Esophagus muscularis mucosa (tissue), 3 donors: ENCODE data around the gene KATNA1.

Source experiments
- POLR2A ChIP-seq: fragments of 450-650 bp; IDR thresholded peaks from one replicate; pipeline ENCODE4 v1.6.1; 2017; ENCODE audit warnings: antibody characterized with exemption, moderate library complexity, mild to moderate bottlenecking, low read depth
- POLR2AphosphoS5 ChIP-seq, 2 donors: sonication (generic); formaldehyde crosslinking; IDR thresholded peaks; one replicate each; pipeline ENCODE4 v1.6.1; 2017; ENCODE audit warnings: antibody characterized with exemption in 2 of 2
- TF ChIP-seq, protein P1 (sequence below), 3 experiments: fragments of 200-600 bp in 2 of 3; fragments of 450-650 bp in 1 of 3; sonication (generic) in 2 of 3; IDR thresholded peaks; one replicate each; pipeline ENCODE4 v1.5.1; 2017 to 2019; ENCODE audit warnings: antibody characterized with exemption in 3 of 3, mild to moderate bottlenecking in 2 of 3, moderate library complexity in 1 of 3

DNA sequence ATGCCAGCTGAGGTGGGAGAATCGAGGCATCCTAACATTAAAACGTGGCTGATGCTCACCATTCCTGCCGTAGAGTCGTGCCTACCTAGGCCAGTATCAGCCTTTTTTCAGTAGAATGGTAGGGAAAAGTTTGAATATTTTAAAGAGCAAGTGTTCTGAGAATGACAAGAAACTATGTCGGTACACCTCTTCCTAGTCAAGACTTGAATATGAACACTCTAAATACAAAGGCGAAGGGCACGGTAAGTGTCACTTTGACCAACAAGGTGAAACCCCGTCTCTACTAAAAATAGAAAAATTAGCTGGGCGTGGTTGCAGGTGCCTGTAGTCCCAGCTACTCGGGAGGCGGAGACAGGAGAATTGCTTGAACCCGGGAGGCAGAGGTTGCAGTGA is 81.3 kb downstream of the KATNA1 start:
- TF ChIP-seq, protein P1, sequence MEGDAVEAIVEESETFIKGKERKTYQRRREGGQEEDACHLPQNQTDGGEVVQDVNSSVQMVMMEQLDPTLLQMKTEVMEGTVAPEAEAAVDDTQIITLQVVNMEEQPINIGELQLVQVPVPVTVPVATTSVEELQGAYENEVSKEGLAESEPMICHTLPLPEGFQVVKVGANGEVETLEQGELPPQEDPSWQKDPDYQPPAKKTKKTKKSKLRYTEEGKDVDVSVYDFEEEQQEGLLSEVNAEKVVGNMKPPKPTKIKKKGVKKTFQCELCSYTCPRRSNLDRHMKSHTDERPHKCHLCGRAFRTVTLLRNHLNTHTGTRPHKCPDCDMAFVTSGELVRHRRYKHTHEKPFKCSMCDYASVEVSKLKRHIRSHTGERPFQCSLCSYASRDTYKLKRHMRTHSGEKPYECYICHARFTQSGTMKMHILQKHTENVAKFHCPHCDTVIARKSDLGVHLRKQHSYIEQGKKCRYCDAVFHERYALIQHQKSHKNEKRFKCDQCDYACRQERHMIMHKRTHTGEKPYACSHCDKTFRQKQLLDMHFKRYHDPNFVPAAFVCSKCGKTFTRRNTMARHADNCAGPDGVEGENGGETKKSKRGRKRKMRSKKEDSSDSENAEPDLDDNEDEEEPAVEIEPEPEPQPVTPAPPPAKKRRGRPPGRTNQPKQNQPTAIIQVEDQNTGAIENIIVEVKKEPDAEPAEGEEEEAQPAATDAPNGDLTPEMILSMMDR (IDR thresholded peaks at IDR 0.05) = no peak
- no peak for TF ChIP-seq POLR2A
- TF ChIP-seq POLR2AphosphoS5 (IDR thresholded peaks at IDR 0.05) = no peak
